HepG2 (cell line): ENCODE measurements around the gene MYO5A. TPM values are rescaled to one million over a fixed set of nuclear protein-coding genes. Genes with fewer than 3 reads are reported as not detected.

Source experiments
- BRCA1 ChIP-seq: sonication (generic); formaldehyde crosslinking; IDR thresholded peaks from 2 replicates; pipeline ENCODE4 v1.4.0; 2020; ENCODE audit warnings: missing genetic modification reagents
- CEBPZ ChIP-seq: IDR thresholded peaks from 2 replicates; pipeline ENCODE4 v1.6.1; 2012; ENCODE audit warnings: low read length, improper control_type of control experiment
- DRAP1 ChIP-seq: IDR thresholded peaks from 2 replicates; pipeline ENCODE4 v1.6.1; 2016; ENCODE audit warnings: missing genetic modification reagents, missing compliant biosample characterization
- EEA1 ChIP-seq: sonication (generic); formaldehyde crosslinking; IDR thresholded peaks from 2 replicates; pipeline ENCODE4 v1.5.1; 2020; ENCODE audit warnings: mild to moderate bottlenecking, missing genetic modification reagents, borderline replicate concordance
- FLYWCH1 ChIP-seq: sonication (generic); formaldehyde crosslinking; IDR thresholded peaks from 2 replicates; pipeline ENCODE4 v1.8.1; 2023; ENCODE audit warnings: mild to moderate bottlenecking, missing genetic modification reagents
- HOXD1 ChIP-seq: sonication (generic); formaldehyde crosslinking; IDR thresholded peaks from 2 replicates; pipeline ENCODE4 v1.5.0; 2020; ENCODE audit warnings: missing genetic modification reagents
- KAT8 ChIP-seq: IDR thresholded peaks from 2 replicates; pipeline ENCODE4 v1.6.1; 2016; ENCODE audit warnings: missing genetic modification reagents, missing compliant biosample characterization
- KDM1A ChIP-seq: IDR thresholded peaks from 2 replicates; pipeline ENCODE4 v1.6.1; 2016; ENCODE audit warnings: missing compliant biosample characterization
- KLF16 ChIP-seq, 2 experiments: sonication (generic) in 1 of 2; formaldehyde crosslinking in 1 of 2; IDR thresholded peaks; 2 replicates each; pipeline versions ENCODE4 v1.6.1 to v1.8.0; 2016 to 2023; ENCODE audit warnings: missing genetic modification reagents in 2 of 2, missing compliant biosample characterization in 1 of 2
- NCOR1 ChIP-seq: fragments of 200-600 bp; sonication (generic); IDR thresholded peaks from 2 replicates; pipeline ENCODE4 v1.7.0; 2017; ENCODE audit warnings: antibody characterized with exemption, low read length, borderline replicate concordance
- NR1H2 ChIP-seq: sonication (generic); formaldehyde crosslinking; IDR thresholded peaks from 2 replicates; pipeline ENCODE4 v1.8.1; 2022; ENCODE audit warnings: low read depth, missing genetic modification reagents, borderline replicate concordance
- RBAK ChIP-seq: sonication (generic); formaldehyde crosslinking; IDR thresholded peaks from 2 replicates; pipeline ENCODE4 v1.5.1; 2020; ENCODE audit warnings: mild to moderate bottlenecking, missing genetic modification reagents
- SMARCC2 ChIP-seq: fragments of 450-650 bp; IDR thresholded peaks from 2 replicates; pipeline ENCODE4 v1.6.1; 2017; ENCODE audit warnings: antibody characterized with exemption, mild to moderate bottlenecking
- SYNCRIP ChIP-seq: fragments of 200-400 bp; formaldehyde crosslinking; IDR thresholded peaks from 2 replicates; pipeline ENCODE4 v1.6.1; 2018; ENCODE audit warnings: mild to moderate bottlenecking, low read depth, low read length; ENCODE audit not compliant: insufficient read depth
- TBL1XR1 ChIP-seq: fragments of 150-350 bp; IDR thresholded peaks from 2 replicates; pipeline ENCODE4 v1.6.1; 2014; ENCODE audit warnings: borderline replicate concordance, low read length; ENCODE audit not compliant: partially characterized antibody
- YEATS4 ChIP-seq: sonication (generic); formaldehyde crosslinking; IDR thresholded peaks from 2 replicates; pipeline ENCODE4 v1.4.0; 2020; ENCODE audit warnings: missing genetic modification reagents, borderline replicate concordance
- ZBTB1 ChIP-seq: sonication (generic); formaldehyde crosslinking; IDR thresholded peaks from 2 replicates; pipeline ENCODE4 v1.4.0; 2020; ENCODE audit warnings: missing genetic modification reagents, borderline replicate concordance
- ZNF343 ChIP-seq: sonication (generic); formaldehyde crosslinking; IDR thresholded peaks from 2 replicates; pipeline ENCODE4 v1.4.0; 2020; ENCODE audit warnings: mild to moderate bottlenecking, missing genetic modification reagents
- ZNF446 ChIP-seq: sonication (generic); formaldehyde crosslinking; IDR thresholded peaks from 2 replicates; pipeline ENCODE4 v1.5.0; 2020; ENCODE audit warnings: mild to moderate bottlenecking, missing genetic modification reagents
- ZNF660 ChIP-seq: sonication (generic); formaldehyde crosslinking; IDR thresholded peaks from 2 replicates; pipeline ENCODE4 v1.5.1; 2020; ENCODE audit warnings: mild to moderate bottlenecking, low read depth, missing genetic modification reagents, borderline replicate concordance
- ZNF672 ChIP-seq: sonication (generic); formaldehyde crosslinking; IDR thresholded peaks from 2 replicates; pipeline ENCODE4 v1.8.1; 2022; ENCODE audit warnings: missing genetic modification reagents
- ZNF788 ChIP-seq: sonication (generic); formaldehyde crosslinking; IDR thresholded peaks from 2 replicates; pipeline ENCODE4 v1.5.0; 2020; ENCODE audit warnings: mild to moderate bottlenecking, missing genetic modification reagents, borderline replicate concordance
- ZNF816 ChIP-seq: sonication (generic); formaldehyde crosslinking; IDR thresholded peaks from 2 replicates; pipeline ENCODE4 v1.8.0; 2022; ENCODE audit warnings: missing genetic modification reagents, mild to moderate bottlenecking, borderline replicate concordance
- ZXDC ChIP-seq: sonication (generic); formaldehyde crosslinking; IDR thresholded peaks from 2 replicates; pipeline ENCODE4 v1.5.0; 2020; ENCODE audit warnings: mild to moderate bottlenecking, missing genetic modification reagents
- polyA plus RNA-seq, 8 experiments: library from polyadenylated mRNA; depleted of rRNA in 3 of 8; stranded (reverse) in 7 of 8; unstranded in 1 of 8; fragments of >200 nt; fragmentation: Illumina TruSeq in 4 of 8; extraction: Trizol in 4 of 8; gene quantifications; 2 replicates each; pipeline versions ENCODE4 v1.2.1 to v1.2.3, GENCODE V29; 2011 to 2016; ENCODE audit warnings: low read depth in 4 of 8, missing spikeins in 1 of 8, mixed read lengths in 1 of 8; ENCODE audit not compliant: insufficient read depth in 1 of 8
- total RNA-seq, 5 experiments: library from RNA; depleted of rRNA; stranded (reverse); fragments of >200 nt; fragmentation: Illumina TruSeq; extraction: Trizol; gene quantifications; 2 replicates each; pipeline ENCODE4 v1.2.3, GENCODE V29; 2016; ENCODE audit warnings: low read depth in 1 of 5

The MYO5A gene
- total and polyA plus RNA-seq, 2 of the 13 experiments (the other 11 are each of a cell fraction or from before 2014, with no cell fraction given) = 2.8 to 4.8 TPM

GRCh38 chr15:52568601-52569585 lies 40.2 kb upstream of the MYO5A start, which contains the start of gene ARPP19 (continued):
- TF ChIP-seq ZXDC (CRISPR knock-in tag) (peak; percentile 94; the same call in 1 of the 2 replicates), TBL1XR1 (no peak), FLYWCH1 (CRISPR knock-in tag) (peak; percentile 75; the same call in 1 of the 2 replicates), SYNCRIP (no peak), KLF16 (CRISPR knock-in tag; IDR thresholded peaks at IDR 0.05) (peak in 1 of 2 experiments; percentile 72; a peak in 2 of 4 replicates), ZNF446 (peak; percentile 94), KAT8 (peak; percentile 88), RBAK (CRISPR knock-in tag) (no peak), CEBPZ (no peak), SMARCC2 (no peak), NR1H2 (CRISPR knock-in tag) (no peak), ZNF660 (no peak), YEATS4 (CRISPR knock-in tag) (peak; percentile 97), NCOR1 (no peak), DRAP1 (CRISPR knock-in tag) (peak; percentile 63; the same call in 1 of the 2 replicates), ZNF788 (CRISPR knock-in tag) (peak; percentile 95), HOXD1 (CRISPR knock-in tag) (peak; percentile 94), ZBTB1 (CRISPR knock-in tag) (peak; percentile 23; the same call in 1 of the 2 replicates), EEA1 (CRISPR knock-in tag) (peak; percentile 72; the same call in 1 of the 2 replicates), ZNF672 (no peak), ZNF343 (CRISPR knock-in tag) (no peak), BRCA1 (CRISPR knock-in tag) (peak; percentile 92), KDM1A (no peak), ZNF816 (CRISPR knock-in tag) (peak; percentile 85; the same call in 1 of the 2 replicates)
